ENCODE results near the gene ZNF264.
"Not testable (repeated sequence)": the region's sequence is repeated elsewhere in the genome, so short reads cannot be mapped to it uniquely, and the experiment has no call there.

Gene ZNF264

DNA sequence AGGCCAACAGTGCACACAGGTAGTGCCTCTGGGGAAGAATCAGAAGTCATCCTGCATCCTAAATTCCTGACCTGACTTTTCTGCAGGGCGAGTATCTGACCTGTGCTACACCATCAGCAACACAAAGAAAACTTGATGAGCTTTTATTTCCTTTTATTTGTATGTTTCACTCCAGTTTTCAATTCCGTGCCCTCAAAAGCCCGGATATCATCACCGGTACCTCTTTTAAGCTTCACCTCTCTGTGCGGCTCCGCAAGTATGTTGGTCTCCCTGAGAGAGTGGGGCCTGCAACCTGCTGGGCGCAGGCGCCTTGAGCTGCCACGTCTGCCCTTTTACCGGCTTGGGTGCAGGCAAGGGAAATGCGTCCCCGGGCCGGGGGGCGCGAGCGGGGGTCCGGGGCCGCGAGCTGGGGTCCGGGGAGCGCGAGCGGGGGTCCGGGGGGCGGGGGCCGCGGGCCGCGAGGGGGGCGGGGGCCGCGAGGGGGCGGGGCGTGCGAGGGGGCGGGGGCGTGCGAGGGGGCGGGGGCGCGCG lies 19.7 kb upstream of the ZNF264 start:
- H3K4me3 ChIP-seq (ENCODE audit: low read length): peak overlapping the region; percentile 34
- TF ChIP-seq, protein P1, sequence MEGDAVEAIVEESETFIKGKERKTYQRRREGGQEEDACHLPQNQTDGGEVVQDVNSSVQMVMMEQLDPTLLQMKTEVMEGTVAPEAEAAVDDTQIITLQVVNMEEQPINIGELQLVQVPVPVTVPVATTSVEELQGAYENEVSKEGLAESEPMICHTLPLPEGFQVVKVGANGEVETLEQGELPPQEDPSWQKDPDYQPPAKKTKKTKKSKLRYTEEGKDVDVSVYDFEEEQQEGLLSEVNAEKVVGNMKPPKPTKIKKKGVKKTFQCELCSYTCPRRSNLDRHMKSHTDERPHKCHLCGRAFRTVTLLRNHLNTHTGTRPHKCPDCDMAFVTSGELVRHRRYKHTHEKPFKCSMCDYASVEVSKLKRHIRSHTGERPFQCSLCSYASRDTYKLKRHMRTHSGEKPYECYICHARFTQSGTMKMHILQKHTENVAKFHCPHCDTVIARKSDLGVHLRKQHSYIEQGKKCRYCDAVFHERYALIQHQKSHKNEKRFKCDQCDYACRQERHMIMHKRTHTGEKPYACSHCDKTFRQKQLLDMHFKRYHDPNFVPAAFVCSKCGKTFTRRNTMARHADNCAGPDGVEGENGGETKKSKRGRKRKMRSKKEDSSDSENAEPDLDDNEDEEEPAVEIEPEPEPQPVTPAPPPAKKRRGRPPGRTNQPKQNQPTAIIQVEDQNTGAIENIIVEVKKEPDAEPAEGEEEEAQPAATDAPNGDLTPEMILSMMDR (IDR thresholded peaks at IDR 0.05; ENCODE audit: insufficient read depth, low read depth, low read length, missing control alignments): no peak
- DNase-seq (ENCODE audit: low read depth): peak; percentile 34

- DNase-seq (ENCODE audit: low read depth): no peak
- no peak overlapping the region for H3K4me3 ChIP-seq (ENCODE audit: low read length)
- TF ChIP-seq, protein P1 (IDR thresholded peaks at IDR 0.05; ENCODE audit: insufficient read depth, low read depth, low read length, missing control alignments): no peak
Observed at GRCh38 chr19:57190301-57190700, 999 bp upstream of the ZNF264 start.

- TF ChIP-seq, protein P1 (IDR thresholded peaks at IDR 0.05; ENCODE audit: insufficient read depth, low read depth, low read length, missing control alignments): no peak
- H3K4me3 ChIP-seq (ENCODE audit: low read length): peak overlapping the region; percentile 92
- DNase-seq (ENCODE audit: low read depth): peak; percentile 10
Observed at GRCh38 chr19:57192077-57192420, 749 bp downstream of the ZNF264 start.

DNA sequence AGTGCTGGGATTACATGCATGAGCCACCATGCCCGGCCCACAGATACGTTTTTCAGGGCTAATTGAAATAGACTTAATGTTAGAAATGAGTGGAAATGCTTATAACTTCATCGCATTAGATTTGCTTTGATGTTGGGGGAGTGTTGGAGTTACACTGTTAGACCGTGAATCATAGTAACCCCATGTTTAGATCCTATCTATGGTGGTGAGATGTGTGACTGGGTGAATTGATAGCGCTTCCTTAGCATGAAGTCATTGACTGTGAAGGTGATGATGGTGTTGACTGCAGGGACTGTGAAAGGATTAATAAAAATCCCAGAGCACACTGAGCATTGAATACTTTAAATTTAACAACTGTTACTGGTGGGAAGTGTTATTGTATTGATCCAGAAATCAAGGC lies 1.7 kb downstream of the ZNF264 start:
- DNase-seq (ENCODE audit: low read depth): no peak
- TF ChIP-seq, protein P1 (IDR thresholded peaks at IDR 0.05; ENCODE audit: insufficient read depth, low read depth, low read length, missing control alignments): no peak
- H3K4me3 ChIP-seq (ENCODE audit: low read length): peak overlapping the region; percentile 92

DNA sequence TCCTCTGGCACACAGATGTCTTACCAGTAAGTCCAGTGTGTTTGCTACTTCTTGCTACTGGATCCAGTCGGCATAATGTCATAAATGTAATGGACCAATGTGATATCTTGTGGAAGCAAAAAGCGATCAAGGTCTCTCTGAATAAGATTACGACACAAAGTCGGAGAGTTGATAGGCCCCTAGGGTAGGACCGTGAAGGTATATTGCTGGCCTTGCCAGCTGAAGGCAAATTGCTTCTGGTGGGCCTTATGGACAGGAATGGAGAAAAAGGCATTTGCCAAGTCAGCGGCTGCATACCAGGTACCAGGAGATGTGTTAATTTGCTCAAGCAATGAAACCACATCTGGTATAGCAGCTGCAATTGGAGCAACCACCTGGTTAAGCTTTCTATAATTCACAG lies 6.6 kb downstream of the ZNF264 start:
- not testable (repeated sequence) for H3K4me3 ChIP-seq (ENCODE audit: low read length); DNase-seq (ENCODE audit: low read depth)

- no peak for DNase-seq (ENCODE audit: low read depth)
- TF ChIP-seq, protein P1 (IDR thresholded peaks at IDR 0.05; ENCODE audit: insufficient read depth, low read depth, low read length, missing control alignments): no peak
- no peak overlapping the region for H3K4me3 ChIP-seq (ENCODE audit: low read length)
Observed at GRCh38 chr19:57202160-57202559, 10.9 kb downstream of the ZNF264 start.

- TF ChIP-seq, protein P1 (IDR thresholded peaks at IDR 0.05; ENCODE audit: insufficient read depth, low read depth, low read length, missing control alignments): no peak
- DNase-seq (ENCODE audit: low read depth): peak; percentile 18
- H3K4me3 ChIP-seq (ENCODE audit: low read length): no peak overlapping the region
Observed at GRCh38 chr19:57210381-57210780, 19.1 kb downstream of the ZNF264 start.

Data from epithelial cell of esophagus (primary cell).